ENCODE results near the gene CDC26. TPM values are rescaled to one million over a fixed set of nuclear protein-coding genes. Genes with fewer than 3 reads are reported as not detected.
"Not testable (repeated sequence)": the region's sequence is repeated elsewhere in the genome, so short reads cannot be mapped to it uniquely, and the experiment has no call there.

Gene CDC26
- polyA plus RNA-seq, 12 donors, result 18.2 to 29.3 (median 22.3) TPM; not detected in 1

DNA sequence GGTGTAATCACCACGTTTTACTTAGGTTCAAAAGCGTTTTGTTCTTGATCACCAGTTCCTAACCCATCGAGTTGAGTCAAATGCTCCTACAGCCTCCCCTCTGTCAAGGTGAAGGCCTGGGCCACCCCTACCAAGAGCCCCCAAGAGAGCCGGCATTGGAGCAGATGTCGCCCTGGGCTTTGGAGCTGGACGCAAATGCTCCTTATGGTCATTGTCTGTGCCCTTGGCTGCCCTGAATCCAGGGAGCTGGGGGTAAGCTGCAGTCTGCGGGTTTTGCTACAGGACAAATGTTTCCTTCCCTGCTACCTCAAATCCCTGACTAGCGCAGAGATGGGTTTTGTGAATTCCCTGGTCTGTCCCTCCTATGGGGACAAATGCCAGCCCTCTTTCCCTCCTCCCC is 22.9 kb upstream of the CDC26 start:
- no peak for DNase-seq

DNA sequence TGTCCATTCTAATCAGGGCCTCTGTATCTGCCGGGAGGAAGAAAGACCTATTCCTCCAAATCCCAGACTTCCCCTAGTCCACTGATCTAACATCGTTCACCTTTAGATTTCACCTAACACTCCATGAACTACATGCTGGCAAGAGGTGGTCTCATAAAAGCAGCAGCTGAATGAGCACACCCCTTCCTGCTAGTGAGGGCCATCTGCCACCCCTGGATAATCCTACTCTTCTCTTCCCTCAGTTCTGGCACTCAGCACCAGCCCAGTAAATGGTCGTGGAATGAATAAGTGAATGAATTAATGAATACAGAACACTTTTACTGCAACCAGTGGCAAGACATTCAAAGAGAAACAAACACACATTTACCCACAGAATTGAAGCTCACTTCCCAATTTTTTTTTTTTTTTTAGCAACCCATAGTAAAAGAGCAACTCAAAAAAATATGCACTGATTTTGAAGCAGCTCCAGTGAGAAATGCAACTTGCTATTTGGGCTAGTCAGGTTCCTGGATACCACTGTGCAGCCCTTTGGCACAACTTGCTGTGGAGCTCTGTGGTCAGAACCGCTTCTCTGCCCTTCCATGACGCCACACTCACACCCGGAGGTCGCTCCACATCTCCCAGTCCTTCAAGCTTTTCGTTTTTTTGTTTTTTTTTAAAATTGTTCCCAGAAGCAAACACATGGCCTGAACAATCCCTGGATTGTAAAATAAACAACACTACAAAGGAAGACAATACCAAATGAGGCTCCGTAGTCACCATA is 21.6 kb upstream of the CDC26 start:
- DNase-seq, result no peak

DNA sequence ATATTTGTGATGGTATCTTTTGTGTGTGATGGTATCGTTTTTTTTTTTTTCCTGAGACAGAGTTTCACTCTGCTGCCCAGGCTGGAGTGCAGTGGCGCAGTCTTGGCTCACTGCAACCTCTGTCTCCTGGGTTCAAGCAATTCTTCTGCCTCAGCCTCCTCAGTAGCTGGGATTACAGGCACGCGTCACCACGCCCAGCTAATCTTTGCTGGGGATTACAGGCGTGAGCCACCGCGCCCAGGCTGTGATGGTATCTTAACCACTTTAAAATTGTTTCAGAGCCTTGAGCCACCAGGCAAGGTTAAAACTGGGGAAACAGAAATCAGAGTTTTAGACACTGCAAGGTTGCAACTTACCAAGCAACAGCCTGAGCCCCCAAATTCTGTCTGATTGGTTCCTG is 20.9 kb upstream of the CDC26 start:
- DNase-seq, result not testable (repeated sequence)

DNA sequence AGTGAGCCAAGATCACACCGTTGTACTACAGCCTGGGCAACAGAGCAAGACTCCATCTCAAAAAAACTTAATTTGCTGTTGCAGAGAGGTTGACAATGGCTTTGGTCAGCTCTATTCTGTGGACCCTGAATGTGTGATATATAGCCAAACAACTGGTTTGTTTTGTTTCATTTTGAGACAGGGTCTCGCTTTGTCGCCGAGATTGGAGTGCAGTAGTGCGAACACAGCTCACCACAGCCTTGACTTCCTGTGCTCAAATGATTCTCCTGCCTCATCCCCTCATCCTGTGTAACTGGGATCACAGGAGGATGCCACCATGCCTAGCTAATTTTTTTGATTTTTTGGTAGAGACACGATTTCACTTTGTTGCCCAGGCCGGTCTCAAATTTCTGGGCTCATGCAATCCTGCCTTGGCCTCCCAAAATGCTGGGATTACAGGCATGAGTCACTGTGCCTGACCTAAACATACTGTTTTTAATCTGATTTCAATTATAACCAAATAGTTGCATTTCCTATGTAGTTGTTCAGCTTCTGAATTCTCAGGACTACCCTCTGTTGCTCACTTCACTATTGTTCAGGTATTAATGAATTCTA is 18.0 kb upstream of the CDC26 start:
- no peak for DNase-seq

DNA sequence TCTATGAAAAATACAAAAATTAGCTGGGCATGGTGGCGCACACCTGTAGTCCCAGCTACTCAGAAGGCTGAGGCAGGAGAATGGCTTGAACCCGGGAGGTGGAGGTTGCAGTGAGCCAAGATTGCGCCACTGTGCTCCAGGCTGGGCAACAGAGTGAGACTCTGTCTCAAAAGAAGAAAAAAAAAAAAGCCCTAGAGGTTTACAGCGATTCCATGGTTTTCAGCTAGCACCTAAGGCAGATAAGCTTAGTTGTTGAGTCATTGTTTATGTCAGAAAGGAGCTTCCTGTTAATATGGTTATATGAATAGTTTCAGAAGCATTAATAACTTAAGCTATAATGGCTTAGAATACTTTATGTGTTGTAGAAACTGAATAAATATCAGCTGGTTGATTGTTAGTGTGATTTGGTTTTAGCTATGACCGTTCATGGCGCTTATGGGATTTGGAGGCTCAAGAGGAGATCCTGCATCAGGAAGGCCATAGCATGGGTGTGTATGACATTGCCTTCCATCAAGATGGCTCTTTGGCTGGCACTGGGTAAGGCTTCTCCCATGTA is 14.8 kb upstream of the CDC26 start:
- no peak for DNase-seq

DNA sequence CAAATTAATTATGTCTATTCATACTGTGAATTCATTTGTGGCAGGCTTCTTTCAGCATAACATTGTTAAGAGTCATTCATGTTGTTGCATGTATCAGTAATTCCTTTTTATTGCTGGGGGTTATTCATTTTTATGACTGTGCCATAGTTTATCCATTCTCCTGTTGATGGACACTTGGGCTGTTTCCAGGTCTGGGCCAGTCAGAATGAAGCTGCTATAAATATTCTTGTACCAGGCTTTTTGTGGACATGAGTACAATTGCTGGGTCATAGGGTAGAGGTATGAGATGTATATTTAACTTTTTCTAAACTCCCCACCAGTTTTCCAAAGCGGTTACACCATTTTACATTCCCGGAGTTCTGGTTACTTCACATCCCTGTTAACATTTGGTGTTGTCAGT is 13.7 kb upstream of the CDC26 start:
- DNase-seq, result no peak

DNA sequence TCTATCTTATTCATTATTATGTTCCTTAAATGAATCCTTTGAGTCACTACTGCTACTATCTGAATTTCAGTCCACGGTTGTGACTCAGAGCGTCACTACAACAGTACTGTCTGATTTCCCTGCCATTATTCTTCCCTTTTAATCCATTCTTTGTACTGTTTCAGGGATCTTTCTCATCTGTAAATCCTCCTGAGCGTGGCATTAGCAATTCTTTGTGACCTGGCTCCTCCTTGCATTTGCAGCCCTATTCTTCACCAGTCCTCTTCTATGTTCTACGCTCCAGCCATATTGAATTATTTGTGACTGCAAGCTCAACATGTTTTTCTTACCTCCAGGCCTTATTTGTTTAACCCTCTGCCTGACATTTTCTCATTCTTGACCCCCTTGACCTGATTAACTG is 6.0 kb upstream of the CDC26 start:
- DNase-seq, result no peak

DNA sequence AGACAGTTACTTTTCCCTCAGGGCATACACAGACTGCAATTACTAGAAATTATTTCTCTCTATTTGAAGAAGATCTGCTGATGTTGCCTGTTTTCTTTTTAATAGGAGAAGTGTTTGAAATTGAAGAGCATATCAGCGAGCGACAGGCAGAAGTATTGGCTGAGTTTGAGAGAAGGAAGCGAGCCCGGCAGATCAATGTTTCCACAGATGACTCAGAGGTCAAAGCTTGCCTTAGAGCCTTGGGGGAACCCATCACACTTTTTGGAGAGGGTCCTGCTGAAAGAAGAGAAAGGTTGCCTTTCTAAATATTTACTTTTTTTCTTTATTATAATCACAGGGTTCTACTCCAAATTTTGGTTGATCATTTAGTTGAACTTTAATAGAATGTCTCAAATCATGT is 3.5 kb upstream of the CDC26 start:
- DNase-seq, result no peak

DNA sequence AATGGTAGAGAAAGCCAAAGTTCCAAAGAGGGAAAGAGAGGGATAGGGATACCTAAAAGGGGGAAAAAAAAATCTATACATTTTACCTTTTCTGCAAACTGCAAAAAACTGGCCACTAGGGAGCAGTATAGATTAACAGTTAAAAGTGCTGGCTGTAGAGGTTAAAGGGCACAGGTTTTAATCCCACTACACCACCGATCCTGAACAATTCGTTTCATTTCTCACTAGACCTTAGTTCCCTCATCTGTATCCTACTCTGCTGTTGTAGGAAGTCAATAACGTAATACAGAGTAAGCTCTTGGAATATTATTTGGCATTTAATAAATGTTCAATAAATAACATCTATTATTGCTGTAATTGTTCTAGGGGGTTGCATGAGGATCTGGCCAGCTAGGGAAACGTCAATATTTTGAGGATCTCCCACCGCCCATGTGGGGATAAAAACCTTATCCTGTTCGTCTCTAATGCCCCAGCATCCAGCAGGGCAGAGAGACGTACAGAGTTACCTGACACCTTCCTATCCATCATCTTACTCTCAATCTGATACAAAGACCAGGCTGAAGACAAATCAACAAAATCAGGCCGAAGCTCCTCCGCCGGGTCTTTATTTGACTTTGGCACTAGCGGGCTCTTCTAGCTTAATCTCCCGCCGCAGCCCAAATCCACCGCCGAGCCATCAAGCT is 757 bp downstream of the CDC26 start:
- peak; percentile 54 for DNase-seq

DNA sequence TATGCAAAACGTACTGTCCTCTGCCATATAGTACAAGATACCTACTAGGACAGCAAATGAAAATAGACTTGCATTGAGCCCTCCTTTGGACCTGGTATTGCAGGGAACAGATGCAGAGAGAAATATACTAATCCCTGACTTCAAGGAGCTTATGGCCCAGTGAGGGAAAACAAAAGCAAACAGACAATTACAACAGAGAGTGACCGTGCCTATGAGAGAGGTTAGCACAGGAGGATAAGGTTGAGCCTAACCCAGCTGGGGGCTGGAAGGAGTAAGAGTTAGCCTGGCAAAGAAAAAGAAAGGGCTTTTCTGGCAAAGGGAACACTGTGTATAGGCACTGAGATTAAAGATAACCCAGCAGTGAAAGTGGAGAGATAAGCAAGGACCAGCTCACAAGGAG is 5.5 kb downstream of the CDC26 start:
- DNase-seq, result no peak

DNA sequence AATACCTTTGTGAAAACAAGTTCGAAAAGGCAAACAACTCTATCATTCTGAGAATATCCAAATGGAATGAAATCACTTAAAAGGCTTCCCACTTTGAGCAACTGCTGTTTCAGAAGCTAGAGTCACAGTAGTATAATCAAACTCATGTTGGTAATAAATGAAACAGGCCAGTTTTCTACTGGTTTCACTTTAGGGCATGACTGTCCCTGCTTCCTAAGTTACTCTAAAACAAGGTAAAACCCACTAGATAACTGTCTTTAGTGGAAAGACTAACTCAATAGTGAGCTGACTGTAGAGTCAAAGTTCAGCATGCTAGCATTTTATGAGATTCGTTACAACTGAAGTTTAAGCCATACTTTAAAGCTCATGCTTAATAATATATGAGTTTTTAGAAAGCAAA is 6.0 kb downstream of the CDC26 start:
- DNase-seq, result no peak

DNA sequence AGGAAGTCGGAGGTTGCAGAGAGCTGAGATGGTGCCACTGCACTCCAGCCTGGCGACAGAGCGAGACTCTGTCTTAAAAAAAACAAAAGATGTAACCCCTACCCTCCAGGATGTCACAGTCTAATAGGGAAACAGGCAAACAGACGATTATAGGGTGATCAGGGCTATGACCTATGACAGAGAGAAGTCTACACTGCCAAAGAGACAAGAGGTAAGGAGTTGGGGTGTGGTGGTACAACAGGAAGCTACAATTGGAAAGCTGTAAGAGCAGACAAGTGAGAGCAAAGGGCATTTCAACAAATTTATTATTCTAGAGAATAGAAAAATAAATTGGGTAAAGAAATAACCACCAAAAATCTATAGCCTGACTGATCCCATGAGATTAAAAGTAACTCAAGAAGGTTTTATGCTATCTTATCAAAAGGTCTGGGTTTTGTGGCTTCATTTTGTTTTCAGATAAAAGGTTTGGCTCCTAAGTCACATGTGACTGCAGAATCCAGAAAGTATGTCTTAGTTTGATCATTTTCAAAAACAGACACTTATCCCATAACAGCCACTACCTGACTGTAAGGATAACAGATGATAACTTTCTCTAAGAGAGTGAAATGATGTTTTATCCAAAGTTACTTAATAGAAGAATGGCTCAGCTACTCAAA is 7.3 kb downstream of the CDC26 start:
- no peak for DNase-seq

DNA sequence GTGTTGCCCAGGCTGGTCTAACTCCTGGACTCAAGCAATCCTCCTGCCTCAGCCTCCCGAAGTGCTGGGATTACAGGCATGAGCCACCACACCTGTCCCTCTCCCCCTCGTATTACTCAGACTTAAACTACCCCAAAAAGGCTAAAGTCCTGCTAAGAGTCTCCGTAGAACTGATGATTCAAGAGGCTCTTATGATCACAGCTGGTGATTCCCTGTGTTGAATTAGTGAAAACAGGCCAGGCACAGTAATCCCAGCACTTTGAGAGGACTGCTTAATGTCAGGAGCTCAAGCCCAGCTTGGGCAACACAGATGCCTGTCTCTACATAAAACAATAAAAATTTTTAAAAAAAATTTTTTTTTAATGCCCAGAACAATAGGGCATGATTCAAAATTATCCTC is 9.2 kb downstream of the CDC26 start:
- DNase-seq, result no peak

DNA sequence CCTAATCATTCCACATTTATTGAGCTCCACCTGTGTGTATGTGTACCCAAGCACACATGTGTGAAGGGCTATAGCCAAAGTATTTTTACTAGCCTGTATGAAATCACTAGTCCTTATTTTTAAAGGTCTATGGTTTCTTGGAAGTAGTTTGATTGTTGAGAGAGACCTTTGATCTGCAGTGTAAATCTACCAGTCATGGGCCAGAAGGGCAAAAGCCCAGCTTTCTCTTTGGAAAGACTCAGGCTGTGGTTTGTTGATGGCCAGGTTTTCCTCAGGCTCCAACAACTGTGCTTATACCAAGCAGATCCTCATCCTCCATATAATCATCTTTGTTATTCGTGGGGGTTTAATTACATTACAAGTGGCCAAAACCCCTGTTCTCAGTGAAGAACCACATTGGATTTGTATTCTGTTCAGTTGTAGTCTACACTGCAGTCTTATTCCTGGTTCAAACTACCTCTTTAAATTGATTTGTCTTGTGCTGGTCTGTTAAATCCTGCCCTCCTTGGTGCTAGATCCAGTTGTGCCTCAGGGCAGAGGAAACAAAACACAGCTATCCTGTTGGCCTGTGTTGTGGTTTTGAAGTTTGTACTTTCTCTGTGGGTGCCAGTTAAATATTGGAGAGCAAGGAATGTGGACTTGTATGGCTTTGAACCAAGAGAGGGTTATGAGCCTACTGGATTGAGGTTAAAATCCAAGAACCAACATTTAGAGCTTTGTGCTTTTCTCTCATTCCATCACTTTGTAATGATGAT is 13.3 kb downstream of the CDC26 start:
- DNase-seq, result no peak

DNA sequence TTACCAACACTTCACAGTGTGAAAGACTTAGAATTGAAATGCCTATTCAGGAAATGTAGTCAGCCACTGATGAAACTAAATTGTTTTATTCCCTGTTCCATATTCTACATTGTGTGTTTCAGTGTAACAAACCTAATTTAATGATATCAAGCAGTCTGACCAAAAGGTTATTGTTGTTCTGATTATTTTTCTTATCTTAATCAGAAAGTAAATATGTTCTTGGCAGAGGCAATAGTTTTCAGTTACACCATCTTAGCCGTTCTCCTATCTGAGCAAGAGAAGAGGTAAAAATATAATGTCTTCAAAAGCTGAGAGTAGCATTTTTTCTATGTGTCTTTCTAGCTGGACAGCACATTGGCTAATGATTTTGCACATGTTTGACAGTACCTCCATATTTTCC is 17.1 kb downstream of the CDC26 start:
- no peak for DNase-seq

DNA sequence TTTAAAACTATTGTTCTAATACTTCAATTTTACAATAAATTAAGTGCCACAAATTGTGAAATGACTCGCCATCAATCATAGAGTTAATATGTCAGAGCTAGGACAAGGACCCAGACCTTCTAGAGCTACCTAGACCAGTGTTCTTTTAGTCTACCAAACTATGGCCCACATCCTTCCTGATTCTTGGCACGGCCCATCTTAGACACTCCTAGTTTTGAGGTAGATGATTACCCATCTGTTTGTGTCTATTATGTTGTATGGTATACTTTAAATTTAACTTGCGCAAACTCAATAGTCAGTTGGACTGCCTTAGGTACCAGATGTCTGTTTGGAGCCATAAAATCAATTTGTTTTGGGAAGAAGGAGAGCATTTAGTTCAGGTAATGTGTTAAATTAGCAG is 17.5 kb downstream of the CDC26 start:
- DNase-seq, result no peak

DNA sequence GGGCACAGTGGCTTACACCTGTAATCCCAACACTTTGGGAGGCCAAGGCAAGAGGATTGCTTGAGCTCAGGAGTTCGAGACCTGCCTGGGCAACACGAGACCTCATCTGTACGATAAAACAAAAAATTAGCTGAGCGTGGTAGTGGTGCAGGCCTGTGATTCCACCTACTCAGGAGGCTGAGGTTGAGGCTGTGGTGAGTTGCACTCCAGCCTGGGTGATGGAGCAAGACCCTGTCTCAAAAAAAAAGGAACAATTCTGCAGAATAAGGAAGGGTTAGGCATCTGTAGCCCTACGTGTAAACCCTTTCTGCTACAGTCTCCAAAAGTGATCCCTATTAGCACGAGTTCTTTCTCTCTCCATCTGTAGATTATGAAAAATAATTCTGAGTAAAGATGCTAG is 19.9 kb downstream of the CDC26 start:
- no peak for DNase-seq

DNA sequence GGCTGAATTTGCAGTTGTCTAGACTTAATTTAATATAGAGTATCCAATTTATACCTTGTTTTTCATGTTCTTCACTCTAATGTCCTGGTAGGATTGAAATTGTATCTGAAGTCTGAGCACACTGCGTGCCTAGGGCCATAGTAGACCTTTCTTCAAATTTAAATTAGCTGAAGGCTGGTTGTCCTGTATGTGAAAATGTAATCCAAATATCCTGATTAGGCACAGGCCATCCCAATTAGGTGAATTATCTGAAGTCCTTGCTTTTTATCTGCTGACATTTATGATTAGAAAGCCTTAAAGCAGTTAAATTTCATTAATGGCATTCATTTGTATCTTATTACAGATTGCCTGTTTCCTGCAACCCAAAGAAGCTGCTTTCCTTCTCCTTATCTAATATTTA is 20.4 kb downstream of the CDC26 start:
- DNase-seq, result no peak

DNA sequence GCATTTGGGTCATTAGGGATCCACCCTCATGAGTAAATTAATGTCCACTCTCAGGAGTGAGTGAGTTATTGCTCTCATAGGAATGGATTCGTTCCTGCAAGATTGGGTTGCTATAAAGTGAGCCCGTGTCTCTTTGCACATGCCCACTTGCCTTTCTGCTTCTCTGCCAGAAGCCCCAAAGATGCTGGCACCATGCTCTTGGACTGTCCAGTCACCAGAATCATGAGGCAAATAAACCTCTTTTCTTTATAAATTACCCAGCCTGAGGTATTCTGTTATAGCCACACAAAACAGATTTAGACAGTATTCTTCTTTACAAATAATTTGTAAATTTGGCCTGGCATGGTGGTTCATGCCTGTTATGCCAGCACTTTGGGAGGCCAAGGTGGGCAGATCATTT is 24.6 kb downstream of the CDC26 start:
- no peak for DNase-seq

DNA sequence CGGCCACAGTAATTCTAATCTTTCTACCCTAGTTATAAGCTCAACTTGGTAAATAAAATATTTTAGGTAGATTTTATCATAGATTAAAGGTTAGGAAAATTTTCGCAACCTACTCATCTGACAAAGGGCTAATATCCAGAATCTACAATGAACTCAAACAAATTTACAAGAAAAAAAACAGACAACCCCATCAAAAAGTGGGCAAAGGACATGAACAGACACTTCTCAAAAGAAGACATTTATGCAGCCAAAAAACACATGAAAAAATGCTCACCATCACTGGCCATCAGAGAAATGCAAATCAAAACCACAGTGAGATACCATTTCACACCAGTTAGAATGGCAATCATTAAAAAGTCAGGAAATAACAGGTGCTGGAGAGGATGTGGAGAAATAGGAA is 25.7 kb downstream of the CDC26 start:
- DNase-seq, result not testable (repeated sequence)

DNA sequence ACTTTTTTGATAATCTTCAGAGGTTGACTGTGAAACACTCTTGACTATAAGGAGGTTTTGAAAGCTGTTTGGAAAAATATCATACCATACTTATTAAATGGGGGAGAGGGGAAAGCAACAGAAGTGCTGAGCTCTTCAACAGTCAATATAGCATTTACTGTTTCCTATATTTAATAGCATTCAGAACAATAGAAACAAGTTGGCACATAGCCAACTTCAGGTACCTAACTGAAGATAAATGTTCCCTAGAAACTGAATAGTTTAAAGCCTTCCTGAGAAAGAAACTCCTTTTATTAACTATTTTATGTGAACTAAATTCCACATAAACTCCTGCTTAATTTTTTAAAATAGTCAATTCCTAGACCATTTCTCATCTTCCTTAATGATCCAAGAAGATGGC is 27.7 kb downstream of the CDC26 start:
- DNase-seq, result no peak

DNA sequence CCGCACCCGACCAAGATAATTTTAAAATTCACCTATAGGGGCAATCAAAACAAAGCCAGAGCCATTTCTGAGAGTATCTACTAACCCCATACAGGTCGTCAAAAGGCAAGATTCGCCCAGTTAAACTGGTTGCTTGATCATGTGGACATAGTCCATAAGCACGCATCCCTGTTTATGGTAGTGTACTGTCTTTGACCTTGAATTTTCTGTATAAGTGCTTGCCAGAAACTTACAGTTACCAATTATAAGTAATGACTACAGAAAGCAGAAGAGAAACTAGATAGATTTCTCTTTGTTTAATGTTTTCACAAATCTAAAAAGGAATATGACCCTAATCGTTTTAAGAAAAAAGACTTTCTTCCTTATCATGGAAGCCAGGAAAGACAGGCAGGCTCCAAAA is 28.4 kb downstream of the CDC26 start:
- DNase-seq, result no peak

Measured in muscle of arm (tissue), 12 donors.